Adipocyte (in vitro differentiated cells): Measurements from ENCODE around the gene LMF1.

Experiments used
- DNase-seq: peaks from one replicate; pipeline ENCODE4 v3.0.0-alpha.2; 2015; ENCODE audit warnings: low read depth
- H3K27me3 ChIP-seq: replicated peaks from 2 replicates; pipeline ENCODE4 v1.7.0; 2013; ENCODE audit warnings: mild to moderate bottlenecking, low read length, moderate library complexity; ENCODE audit not compliant: control insufficient read depth, insufficient read depth
- H3K36me3 ChIP-seq: 2 replicates; pipeline ENCODE4 v1.7.0; 2013; ENCODE audit warnings: low read length, mild to moderate bottlenecking, moderate library complexity; ENCODE audit not compliant: control insufficient read depth, insufficient read depth, severe bottlenecking
- H3K4me1 ChIP-seq: 2 replicates; pipeline ENCODE4 v1.7.0; 2013; ENCODE audit warnings: mild to moderate bottlenecking, low read length, moderate library complexity; ENCODE audit not compliant: control insufficient read depth, insufficient read depth
- H3K4me3 ChIP-seq: 2 replicates; pipeline ENCODE4 v1.7.0; 2013; ENCODE audit warnings: mild to moderate bottlenecking, low read length, moderate library complexity
- H3K9ac ChIP-seq: 2 replicates; pipeline ENCODE4 v1.7.0; 2013; ENCODE audit warnings: mild to moderate bottlenecking, low read length, moderate library complexity
- H3K9me3 ChIP-seq: 2 replicates; pipeline ENCODE4 v1.7.0; 2013; ENCODE audit warnings: mild to moderate bottlenecking, low read length, moderate library complexity; ENCODE audit not compliant: control insufficient read depth

Gene LMF1

DNA sequence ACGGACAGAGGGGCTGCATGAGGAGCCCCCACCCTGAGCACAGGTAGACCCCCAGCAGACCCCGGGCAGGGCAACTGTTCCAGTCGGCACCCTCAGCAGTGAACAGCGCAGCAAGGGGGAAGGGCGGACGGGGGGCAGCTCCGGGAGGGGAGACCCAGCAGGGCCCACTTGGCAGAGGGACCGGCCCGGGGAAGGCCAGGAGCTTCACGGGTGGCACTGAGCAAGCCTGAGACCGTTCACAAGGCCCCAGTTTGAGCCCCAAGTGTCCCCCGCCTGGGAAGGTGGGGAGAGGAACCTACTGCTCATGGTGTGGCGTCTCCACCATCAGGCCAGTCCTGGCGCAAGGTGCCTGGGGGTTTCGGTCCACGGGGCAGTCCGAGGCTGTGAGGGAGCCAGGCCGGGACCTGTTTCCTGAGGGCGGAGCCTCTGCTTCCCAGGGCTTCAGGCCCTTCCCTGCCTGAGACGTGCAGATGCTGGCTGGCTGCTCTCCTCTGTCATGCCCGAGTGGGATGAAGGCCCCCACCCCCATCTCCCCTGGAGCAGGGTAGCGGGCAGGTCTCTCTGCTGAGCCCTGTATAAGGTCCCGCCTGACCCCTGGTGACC is 115.9 kb downstream of the LMF1 start:
- DNase-seq = no peak
- no peaks in the 10 kb centered on the region for H3K9me3 ChIP-seq
- H3K27me3 ChIP-seq = no peaks in the 10 kb centered on the region
- H3K9ac ChIP-seq = no peak overlapping the region
- H3K4me1 ChIP-seq = no peaks in the 10 kb centered on the region
- no peak overlapping the region for H3K4me3 ChIP-seq
- H3K36me3 ChIP-seq = no peaks in the 10 kb centered on the region

DNA sequence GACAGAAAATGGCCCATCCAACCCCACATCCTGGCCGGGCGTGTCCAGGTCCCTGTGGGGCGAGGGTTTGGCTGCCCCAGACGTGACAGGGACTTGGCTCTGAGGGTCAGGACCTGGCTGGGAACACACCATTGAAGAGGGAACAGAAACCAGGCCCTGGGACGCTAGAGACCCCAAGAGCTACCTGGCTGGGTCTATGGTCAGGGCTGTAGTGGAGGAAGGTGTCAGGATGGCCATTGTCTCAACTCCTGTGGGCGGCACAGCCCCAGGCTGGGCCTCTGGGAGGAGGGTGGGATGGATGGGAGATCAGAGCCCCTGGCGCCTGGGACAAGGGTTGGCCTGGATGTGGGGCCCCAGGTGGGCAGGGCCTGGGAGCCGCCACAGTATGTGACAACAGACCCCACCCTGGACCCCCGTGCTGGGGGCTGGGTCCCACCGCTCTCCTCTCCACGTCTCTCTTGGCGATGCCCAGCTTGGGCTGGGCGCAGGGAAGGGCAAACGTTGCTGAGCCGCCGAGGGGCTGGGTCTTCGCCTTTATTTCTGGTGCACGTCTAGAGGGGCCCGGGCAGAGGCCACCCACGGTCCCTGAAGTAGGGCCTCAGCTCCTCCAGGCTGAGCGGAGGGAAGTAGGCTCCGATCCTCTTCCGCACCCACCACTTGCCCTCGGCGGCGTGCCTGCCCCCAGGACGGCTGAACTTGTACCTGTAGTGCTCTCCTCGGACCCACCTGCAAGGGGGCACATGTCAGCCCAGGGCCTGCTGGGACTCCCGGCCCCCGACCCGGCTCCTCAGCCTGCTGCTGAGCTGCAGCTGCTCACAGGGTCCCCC is 116.6 kb downstream of the LMF1 start:
- no peaks in the 10 kb centered on the region for H3K4me1 ChIP-seq

DNA sequence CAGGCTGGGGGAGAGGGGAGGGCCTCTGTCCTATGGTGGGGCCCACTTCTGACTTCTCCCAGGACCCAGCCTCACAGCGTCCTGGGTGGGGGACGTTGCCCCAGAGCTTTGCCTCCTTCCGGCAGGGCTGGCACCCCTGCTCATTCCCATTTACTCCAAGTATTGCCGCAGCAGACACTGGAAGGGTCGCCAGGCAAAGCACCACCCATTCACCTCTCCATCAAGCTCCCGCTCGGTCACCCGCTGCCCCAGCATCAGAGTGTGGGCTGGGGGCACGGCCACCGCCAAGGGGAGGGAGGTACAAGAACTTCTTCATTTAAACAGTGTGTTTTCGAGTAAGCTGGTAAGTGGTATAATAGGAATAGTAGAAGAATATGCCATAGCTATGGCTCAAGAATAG is 117.5 kb downstream of the LMF1 start:
- DNase-seq = no peak
- no peaks in the 10 kb centered on the region for H3K4me1 ChIP-seq
- H3K9ac ChIP-seq = no peak overlapping the region
- no peak overlapping the region for H3K4me3 ChIP-seq
- H3K27me3 ChIP-seq = peaks cover under 1% of the 10 kb centered on the region
- H3K36me3 ChIP-seq = no peaks in the 10 kb centered on the region
- H3K9me3 ChIP-seq = no peaks in the 10 kb centered on the region

More for the DNA sequence above, 116.6 kb downstream of the LMF1 start:
- Histone ChIP-seq H3K27me3 (no peaks in the 10 kb centered on the region), H3K9me3 (no peaks in the 10 kb centered on the region), H3K9ac (no peak overlapping the region), H3K4me3 (no peak overlapping the region), H3K36me3 (no peaks in the 10 kb centered on the region)
- no peak for DNase-seq

DNA sequence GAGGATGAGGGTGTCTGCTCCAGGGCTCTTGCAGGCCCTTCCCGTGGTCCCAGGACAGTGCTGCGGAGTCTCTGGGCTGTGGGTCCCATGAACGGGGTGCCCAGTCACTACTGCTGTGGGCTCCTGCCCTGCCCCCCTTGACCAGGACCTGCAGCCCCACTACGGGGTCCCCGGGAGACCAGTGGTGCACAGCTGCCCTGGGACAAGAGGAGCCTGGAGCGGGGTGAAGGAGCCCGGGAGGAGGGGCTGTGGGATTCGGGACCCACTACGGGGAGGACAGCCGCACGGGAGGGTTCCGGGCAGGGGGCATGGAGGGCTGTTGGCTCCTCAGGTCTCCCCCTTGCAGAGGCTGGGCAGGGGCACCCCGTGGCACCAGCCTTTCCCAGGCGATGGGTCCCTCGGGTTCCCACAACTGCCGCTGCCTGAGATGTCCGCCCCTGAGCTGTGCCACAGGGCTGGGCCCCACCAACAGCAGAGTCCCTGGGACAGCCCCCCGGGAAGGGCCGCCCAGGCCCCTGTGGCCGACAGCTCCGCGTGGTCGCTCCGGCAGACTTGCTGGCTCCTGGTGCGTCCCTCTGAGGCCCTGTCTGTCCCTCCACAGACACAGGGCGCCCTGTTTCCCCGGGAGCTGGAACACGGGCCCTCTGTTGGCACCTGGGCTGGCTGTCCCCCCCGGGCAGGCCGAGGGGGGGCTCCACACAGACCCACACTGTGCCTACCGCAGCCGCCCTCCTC is 118.2 kb downstream of the LMF1 start:
- Histone ChIP-seq H3K27me3 (peaks cover 3% of the 10 kb centered on the region), H3K36me3 (no peaks in the 10 kb centered on the region), H3K4me1 (no peaks in the 10 kb centered on the region), H3K9ac (no peak overlapping the region), H3K4me3 (no peak overlapping the region), H3K9me3 (no peaks in the 10 kb centered on the region)
- DNase-seq = no peak

DNA sequence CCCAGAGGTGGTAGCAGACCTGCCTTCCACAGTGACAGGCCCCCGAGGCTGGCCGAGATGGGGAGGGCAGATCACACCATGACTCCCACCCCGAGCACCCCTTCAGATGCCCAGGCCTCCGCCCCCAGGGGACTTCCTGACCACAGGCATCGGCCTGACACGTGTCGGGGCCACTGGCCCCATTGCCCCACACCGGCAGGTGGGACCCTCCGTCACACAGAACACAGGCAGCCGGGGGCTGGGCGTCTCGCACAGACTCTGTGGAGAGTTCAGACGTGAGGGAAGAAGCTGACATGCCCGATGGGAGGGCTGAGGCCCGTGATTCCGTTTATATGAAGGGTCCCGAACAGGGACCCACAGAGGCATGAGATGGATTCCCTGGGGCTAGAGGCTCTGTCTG is 118.9 kb downstream of the LMF1 start:
- no peaks in the 10 kb centered on the region for H3K9me3 ChIP-seq
- no peak for DNase-seq
- H3K36me3 ChIP-seq = no peaks in the 10 kb centered on the region
- peaks cover 3% of the 10 kb centered on the region for H3K27me3 ChIP-seq
- no peaks in the 10 kb centered on the region for H3K4me1 ChIP-seq
- H3K4me3 ChIP-seq = no peak overlapping the region
- H3K9ac ChIP-seq = no peak overlapping the region

DNA sequence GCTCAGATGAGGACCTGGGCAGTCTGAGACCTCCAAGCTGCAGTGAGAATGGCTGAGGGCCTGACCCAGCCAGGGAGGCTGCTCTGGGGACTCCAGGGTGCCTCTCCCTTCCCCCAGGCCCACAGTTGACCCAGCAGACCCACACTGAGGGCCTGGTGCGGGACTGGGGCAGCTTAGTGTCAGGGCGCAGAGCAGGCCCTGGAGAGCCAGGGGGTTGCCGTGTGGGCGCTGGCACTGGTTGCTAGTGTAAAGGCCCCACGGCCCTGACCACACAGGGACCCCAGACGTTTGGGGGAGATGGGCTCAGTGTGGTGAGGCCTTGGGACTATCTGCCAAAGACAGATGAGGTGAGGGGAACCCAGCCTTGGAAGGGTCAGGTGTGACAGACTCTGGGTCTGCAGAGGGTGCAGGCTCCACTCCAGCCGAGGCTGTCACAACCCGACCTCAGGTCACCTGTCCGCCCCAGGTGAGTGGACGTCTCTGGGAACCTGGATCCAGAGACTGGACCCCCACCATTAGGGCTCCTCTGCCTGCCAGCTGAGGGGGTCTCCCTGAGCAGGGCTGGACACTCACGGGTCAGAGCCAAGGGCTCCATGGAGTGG is 119.5 kb downstream of the LMF1 start:
- no peaks in the 10 kb centered on the region for H3K36me3 ChIP-seq
- H3K9me3 ChIP-seq = no peaks in the 10 kb centered on the region
- H3K4me3 ChIP-seq = no peak overlapping the region
- no peaks in the 10 kb centered on the region for H3K4me1 ChIP-seq
- DNase-seq = no peak
- no peak overlapping the region for H3K9ac ChIP-seq
- H3K27me3 ChIP-seq = peaks cover 3% of the 10 kb centered on the region

DNA sequence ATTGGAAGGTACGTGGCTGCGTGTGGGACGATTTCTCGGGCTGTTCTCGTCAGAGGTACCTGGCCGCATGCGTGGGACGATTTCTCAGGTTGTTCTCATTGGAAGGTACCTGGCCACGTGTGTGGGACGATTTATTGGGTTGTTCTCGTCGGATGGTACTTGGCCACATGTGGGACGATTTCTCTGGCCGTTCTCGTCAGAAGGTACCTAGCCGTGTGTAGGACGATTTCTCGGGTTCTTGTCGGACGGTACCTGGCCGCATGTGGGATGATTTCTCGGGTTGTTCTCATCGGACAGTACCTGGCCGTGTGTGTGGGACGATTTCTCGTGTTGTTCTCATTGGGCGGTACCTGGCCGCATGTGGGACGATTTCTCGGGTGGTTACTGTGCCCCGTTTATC is 120.1 kb downstream of the LMF1 start:
- H3K36me3 ChIP-seq = no peaks in the 10 kb centered on the region
- no peak overlapping the region for H3K4me3 ChIP-seq
- no peaks in the 10 kb centered on the region for H3K9me3 ChIP-seq
- no peak for DNase-seq
- H3K4me1 ChIP-seq = no peaks in the 10 kb centered on the region
- peaks cover 5% of the 10 kb centered on the region for H3K27me3 ChIP-seq
- no peak overlapping the region for H3K9ac ChIP-seq

DNA sequence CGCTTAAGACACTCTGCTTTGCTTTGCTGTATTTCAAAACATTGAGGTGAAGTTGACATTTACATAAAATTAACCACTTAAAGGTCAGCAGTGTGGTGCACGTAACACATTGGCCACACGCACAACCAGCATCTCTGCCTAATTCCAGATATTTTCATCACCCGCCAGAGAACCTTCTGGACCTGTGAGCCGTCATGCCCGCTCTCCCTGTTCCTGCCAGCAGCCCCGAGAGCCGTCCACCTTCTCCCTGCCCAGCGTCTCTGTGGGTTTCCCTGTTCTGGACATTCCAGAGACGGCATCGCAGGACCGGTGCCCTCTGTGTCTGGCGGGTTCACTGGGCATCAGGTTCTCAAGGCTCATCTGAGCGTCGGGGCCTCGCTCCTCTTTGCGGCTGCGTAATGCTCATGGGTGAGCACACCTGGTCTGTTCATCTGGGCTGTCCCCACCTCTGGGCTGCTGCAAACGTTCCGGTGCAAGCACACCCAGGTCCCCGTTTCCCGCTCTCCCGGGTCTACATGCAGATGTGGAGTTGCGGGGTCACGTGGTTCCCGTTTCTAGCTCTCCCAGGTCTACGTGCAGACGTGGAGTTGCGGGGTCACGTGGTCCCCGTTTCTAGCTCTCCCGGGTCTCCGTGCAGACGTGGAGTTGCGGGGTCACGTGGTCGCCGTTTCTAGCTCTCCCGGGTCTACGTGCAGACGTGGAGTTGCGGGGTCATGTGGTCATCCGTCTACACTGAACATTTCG is 122.1 kb downstream of the LMF1 start:
- no peak for DNase-seq
- Histone ChIP-seq H3K27me3 (peaks cover 11% of the 10 kb centered on the region), H3K4me1 (no peaks in the 10 kb centered on the region), H3K36me3 (no peaks in the 10 kb centered on the region), H3K4me3 (no peak overlapping the region), H3K9ac (no peak overlapping the region), H3K9me3 (no peaks in the 10 kb centered on the region)

DNA sequence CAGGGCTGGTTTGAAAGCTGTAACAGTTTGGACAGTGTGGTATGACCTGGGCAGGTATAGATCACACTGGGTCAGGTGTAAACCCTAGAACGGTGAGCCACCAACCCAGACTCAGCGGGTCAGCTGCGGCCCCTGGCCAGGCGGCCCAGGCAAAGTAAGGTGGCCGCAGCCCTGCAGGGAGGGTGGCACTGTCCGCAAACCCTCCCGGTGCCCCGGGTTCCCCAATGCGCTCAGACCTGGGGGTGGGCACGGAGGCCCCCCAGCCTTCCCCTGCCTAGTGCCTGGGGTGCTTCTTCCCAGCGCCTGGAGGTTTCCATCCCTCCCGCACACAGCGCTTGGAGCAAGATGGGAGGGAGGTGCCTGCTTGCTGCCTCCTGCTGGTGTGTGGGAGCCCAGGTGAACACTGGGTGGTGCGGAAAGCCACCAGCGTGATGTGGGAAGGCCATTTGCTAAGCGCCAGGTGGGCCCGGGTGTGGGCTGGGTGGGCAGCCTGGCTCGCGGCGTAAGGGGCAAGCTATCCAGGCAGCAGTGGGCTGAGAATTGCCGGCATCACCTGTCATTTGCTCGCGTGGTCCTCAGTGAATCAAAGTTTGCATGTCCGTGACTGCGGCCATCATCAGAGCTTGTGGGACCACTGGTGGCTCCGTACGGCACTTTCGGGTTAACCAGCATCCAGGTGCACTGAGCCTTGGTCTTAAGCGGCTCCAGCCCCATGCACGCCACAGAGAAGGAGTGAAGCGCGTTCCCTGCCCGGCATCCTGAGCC is 122.9 kb downstream of the LMF1 start:
- H3K9me3 ChIP-seq = no peaks in the 10 kb centered on the region
- H3K4me3 ChIP-seq = no peak overlapping the region
- no peaks in the 10 kb centered on the region for H3K36me3 ChIP-seq
- no peak for DNase-seq
- H3K27me3 ChIP-seq = peaks cover 12% of the 10 kb centered on the region
- H3K9ac ChIP-seq = no peak overlapping the region
- H3K4me1 ChIP-seq = no peaks in the 10 kb centered on the region

DNA sequence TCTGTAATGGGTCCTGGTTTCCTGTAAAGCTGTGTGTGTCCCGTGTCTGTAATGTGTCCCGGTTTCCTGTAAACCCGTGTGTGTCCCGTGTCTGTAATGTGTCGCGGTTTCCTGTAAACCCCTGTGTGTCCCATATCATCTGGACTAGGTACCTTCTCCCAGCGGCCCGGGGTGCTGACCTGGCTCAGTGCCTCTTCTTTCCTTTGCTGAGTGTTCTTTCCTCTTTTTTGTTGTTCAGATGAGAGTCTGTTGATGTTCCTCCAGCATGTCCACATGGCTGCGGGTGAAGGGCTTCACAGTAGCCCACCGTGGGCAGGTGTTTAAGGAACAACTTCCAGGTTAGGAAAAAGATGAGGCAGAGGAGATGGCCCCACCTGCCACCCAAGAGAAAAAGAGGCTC is 123.6 kb downstream of the LMF1 start:
- Histone ChIP-seq H3K4me3 (no peak overlapping the region), H3K27me3 (peaks cover 19% of the 10 kb centered on the region), H3K36me3 (no peaks in the 10 kb centered on the region), H3K4me1 (no peaks in the 10 kb centered on the region), H3K9ac (no peak overlapping the region), H3K9me3 (no peaks in the 10 kb centered on the region)
- DNase-seq = no peak
